ENCODE measurements around the gene CDH4. TPM values are rescaled to one million over a fixed set of nuclear protein-coding genes. Genes with fewer than 3 reads are reported as not detected.

The CDH4 gene
- total RNA-seq, 1 donor from 2014 or later, result not detected

GRCh38 chr20:61407561-61407960 lies 155.5 kb downstream of the CDH4 start:
- Histone ChIP-seq H3K27ac (no peak overlapping the region), H3K4me1 (no peaks in the 10 kb centered on the region), H3K36me3 (no peaks in the 10 kb centered on the region), H3K9me3 (no peaks in the 10 kb centered on the region), H3K4me3 (no peak overlapping the region), H3K27me3 (no peaks in the 10 kb centered on the region)
- intact Hi-C loops (cut with DNase I), result no loop called here
- no peak for TF ChIP-seq CTCF (IDR thresholded peaks at IDR 0.05)
- no peak for DNase-seq (ENCODE audit: low spot score in 2 of 2)

DNA sequence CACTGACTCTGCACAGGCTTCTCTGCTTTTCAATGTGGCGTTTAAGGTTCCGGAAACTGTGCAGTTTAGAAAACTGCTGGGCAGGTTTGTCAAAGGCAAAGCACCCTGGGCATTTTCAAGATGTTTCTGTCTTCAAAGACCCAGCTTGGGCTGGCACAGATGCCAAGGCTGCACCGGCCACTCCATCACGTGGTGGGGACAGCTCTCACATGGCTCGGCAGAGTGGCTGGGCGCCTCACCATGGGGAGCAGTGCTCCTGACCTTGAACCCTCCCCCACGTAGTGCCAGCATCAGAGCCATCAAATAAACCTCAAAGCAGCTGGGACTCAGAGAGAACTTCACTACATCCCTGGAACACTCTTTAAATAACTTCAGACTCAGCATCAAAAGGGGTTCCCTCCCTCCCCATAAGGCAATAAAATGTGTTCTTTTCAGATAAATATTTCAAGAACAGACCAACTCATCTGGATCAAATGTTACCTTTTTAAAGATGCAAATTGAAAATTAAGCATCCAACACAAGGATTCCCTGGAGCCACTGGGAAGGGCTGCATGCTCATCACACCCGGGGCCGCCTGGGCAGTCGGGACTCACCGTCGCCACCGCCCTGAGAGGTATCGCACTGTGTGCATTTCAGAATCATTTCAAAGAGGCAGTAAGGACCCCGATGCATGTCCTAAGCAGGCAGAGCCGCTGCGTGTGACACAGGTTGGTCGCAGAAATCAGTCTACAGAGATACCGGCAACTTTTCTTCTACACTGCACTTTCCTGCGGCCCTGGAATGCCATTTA lies 157.1 kb downstream of the CDH4 start:
- DNase-seq (ENCODE audit: low spot score in 2 of 2), result no peak
- no peak overlapping the region for H3K27ac ChIP-seq
- no peaks in the 10 kb centered on the region for H3K4me1 ChIP-seq
- H3K36me3 ChIP-seq, result no peaks in the 10 kb centered on the region
- H3K27me3 ChIP-seq, result no peaks in the 10 kb centered on the region
- no peaks in the 10 kb centered on the region for H3K9me3 ChIP-seq
- intact Hi-C loops (cut with DNase I), result no loop called here
- no peak for TF ChIP-seq CTCF (IDR thresholded peaks at IDR 0.05)
- H3K4me3 ChIP-seq, result no peak overlapping the region

DNA sequence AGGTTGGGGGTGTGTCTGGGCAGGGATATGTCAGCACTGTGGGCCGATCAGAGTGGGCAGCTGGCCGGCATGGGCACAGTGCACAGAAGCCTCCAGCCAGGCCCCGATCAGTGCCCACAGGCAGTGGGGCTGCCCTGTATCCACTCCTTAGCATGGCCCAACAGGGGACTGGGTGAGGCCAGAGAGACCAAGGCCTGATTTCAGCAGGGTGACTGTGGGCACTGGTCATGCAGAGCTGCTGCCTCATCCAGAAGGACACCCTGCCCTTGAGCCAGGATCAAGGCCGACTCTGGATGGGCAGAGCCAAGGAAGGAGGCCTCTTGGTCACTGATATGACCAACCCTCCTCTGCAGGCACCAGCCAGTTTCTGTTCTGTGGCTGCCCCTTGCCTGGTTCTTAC lies 159.7 kb downstream of the CDH4 start:
- H3K27me3 ChIP-seq, result no peaks in the 10 kb centered on the region
- no peaks in the 10 kb centered on the region for H3K9me3 ChIP-seq
- no peak for DNase-seq (ENCODE audit: low spot score in 2 of 2)
- H3K36me3 ChIP-seq, result no peaks in the 10 kb centered on the region
- no peak overlapping the region for H3K4me3 ChIP-seq
- no peak for TF ChIP-seq CTCF (IDR thresholded peaks at IDR 0.05)
- intact Hi-C loops (cut with DNase I), result no loop called here
- H3K27ac ChIP-seq, result no peak overlapping the region
- H3K4me1 ChIP-seq, result no peaks in the 10 kb centered on the region

GRCh38 chr20:61413752-61414151 lies 161.7 kb downstream of the CDH4 start:
- intact Hi-C loops (cut with DNase I), result no loop called here
- no peak overlapping the region for H3K4me3 ChIP-seq
- TF ChIP-seq CTCF (IDR thresholded peaks at IDR 0.05), result no peak
- DNase-seq (ENCODE audit: low spot score in 2 of 2), result no peak
- no peaks in the 10 kb centered on the region for H3K36me3 ChIP-seq
- H3K27ac ChIP-seq, result no peak overlapping the region
- H3K4me1 ChIP-seq, result no peaks in the 10 kb centered on the region
- H3K9me3 ChIP-seq, result no peaks in the 10 kb centered on the region
- H3K27me3 ChIP-seq, result no peaks in the 10 kb centered on the region

DNA sequence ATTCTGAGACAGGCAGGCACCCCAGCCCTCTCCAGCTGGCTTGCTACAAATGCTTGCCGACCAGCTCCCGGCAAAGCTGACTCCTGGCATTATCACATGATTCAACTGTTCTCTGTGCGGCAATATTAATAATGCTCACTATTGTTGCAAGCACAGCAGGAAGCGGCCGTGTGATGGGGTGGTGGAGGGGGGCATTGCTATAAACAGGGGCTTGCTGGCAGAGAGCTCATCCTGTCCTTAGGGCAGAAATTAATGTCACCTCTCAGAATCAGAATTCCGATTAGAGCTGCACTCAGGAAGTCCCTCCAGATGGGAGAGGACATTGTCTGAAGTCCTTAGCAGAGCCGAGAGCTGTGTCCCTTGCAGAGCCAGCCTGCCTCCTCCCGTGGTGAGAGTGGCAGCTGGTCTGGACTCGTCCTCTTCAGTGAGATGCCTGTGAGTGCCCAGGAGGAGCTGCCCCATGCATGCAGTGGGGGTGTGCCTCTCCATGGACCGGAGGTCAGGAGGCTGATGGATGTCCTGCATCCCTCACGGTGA lies 162.5 kb downstream of the CDH4 start:
- no peaks in the 10 kb centered on the region for H3K4me1 ChIP-seq
- TF ChIP-seq CTCF (IDR thresholded peaks at IDR 0.05), result no peak
- H3K9me3 ChIP-seq, result no peaks in the 10 kb centered on the region
- intact Hi-C loops (cut with DNase I), result no loop called here
- no peak overlapping the region for H3K4me3 ChIP-seq
- H3K27me3 ChIP-seq, result no peaks in the 10 kb centered on the region
- H3K36me3 ChIP-seq, result no peaks in the 10 kb centered on the region
- DNase-seq (ENCODE audit: low spot score in 2 of 2), result no peak
- no peak overlapping the region for H3K27ac ChIP-seq
